COLO668 (cell line): Measurements from ENCODE around the gene CAMK2D.
A peak's percentile ranks its signal among the peaks of the same experiment; 100 is the strongest.

Experiments used
- DNase-seq: peaks from one replicate; lab custom pipeline; 2025; ENCODE audit not compliant: unreplicated experiment; lab: John Stamatoyannopoulos, UW

The CAMK2D gene

GRCh38 chr4:113574636-113575103 lies 186.9 kb downstream of the CAMK2D start:
- DNase-seq: no peak

- no peak for DNase-seq
These were observed 188.9 kb downstream of the CAMK2D start for GRCh38 chr4:113572620-113573019.

GRCh38 chr4:113566015-113566795 lies 195.3 kb downstream of the CAMK2D start:
- no peak for DNase-seq

- no peak for DNase-seq
These were observed 195.9 kb downstream of the CAMK2D start for GRCh38 chr4:113565702-113566012.

GRCh38 chr4:113564493-113564892 lies 197.0 kb downstream of the CAMK2D start:
- no peak for DNase-seq

GRCh38 chr4:113563691-113564378 lies 197.7 kb downstream of the CAMK2D start:
- no peak for DNase-seq

- no peak for DNase-seq
These were observed 199.8 kb downstream of the CAMK2D start for GRCh38 chr4:113561758-113562157.

- DNase-seq: no peak
These were observed 200.4 kb downstream of the CAMK2D start for GRCh38 chr4:113561092-113561491.

- DNase-seq: no peak
These were observed 201.0 kb downstream of the CAMK2D start for GRCh38 chr4:113560579-113560978.

- no peak for DNase-seq
These were observed 201.6 kb downstream of the CAMK2D start for GRCh38 chr4:113559947-113560346.

- no peak for DNase-seq
These were observed 205.0 kb downstream of the CAMK2D start for GRCh38 chr4:113556382-113557134.

GRCh38 chr4:113555868-113556267 lies 205.7 kb downstream of the CAMK2D start:
- DNase-seq: no peak

GRCh38 chr4:113553082-113553481 lies 208.5 kb downstream of the CAMK2D start:
- DNase-seq: no peak

- no peak for DNase-seq
These were observed 211.0 kb downstream of the CAMK2D start for GRCh38 chr4:113550510-113550909.

GRCh38 chr4:113548303-113548702 lies 213.2 kb downstream of the CAMK2D start:
- no peak for DNase-seq

- peak; percentile 87 for DNase-seq
These were observed 214.0 kb downstream of the CAMK2D start for GRCh38 chr4:113547487-113548042.

GRCh38 chr4:113541933-113542332 lies 219.6 kb downstream of the CAMK2D start:
- DNase-seq: no peak

GRCh38 chr4:113540859-113541258 lies 220.7 kb downstream of the CAMK2D start:
- DNase-seq: no peak

- no peak for DNase-seq
These were observed 222.1 kb downstream of the CAMK2D start for GRCh38 chr4:113539408-113539807.

- no peak for DNase-seq
These were observed 223.9 kb downstream of the CAMK2D start for GRCh38 chr4:113537628-113538027.

GRCh38 chr4:113537203-113537602 lies 224.3 kb downstream of the CAMK2D start:
- no peak for DNase-seq
